Lower leg skin (tissue), 4 donors: Measurements from ENCODE around the gene PPM1L. TPM values are rescaled to one million over a fixed set of nuclear protein-coding genes. Genes with fewer than 3 reads are reported as not detected.
"Not testable (repeated sequence)": the region's sequence is repeated elsewhere in the genome, so short reads cannot be mapped to it uniquely, and the experiment has no call there.

Experiments used
- DNase-seq, 2 donors: peaks; one replicate each; pipeline ENCODE4 v3.0.0-alpha.2; 2019; ENCODE audit warnings: low spot score in 2 of 2
- H3K4me3 ChIP-seq: fragments of 200-600 bp; sonication (generic); 2 replicates; pipeline ENCODE4 v1.5.1; 2017; ENCODE audit warnings: mild to moderate bottlenecking, low read depth; ENCODE audit not compliant: poor library complexity, severe bottlenecking
- CTCF ChIP-seq, 3 donors: fragments of 450-650 bp; IDR thresholded peaks; one replicate each; pipeline ENCODE4 v1.5.1; 2016; ENCODE audit warnings: antibody characterized with exemption in 3 of 3, mild to moderate bottlenecking in 3 of 3, moderate library complexity in 2 of 3
- POLR2A ChIP-seq, 2 donors: fragments of 450-650 bp; IDR thresholded peaks; one replicate each; pipeline ENCODE4 v1.6.1; 2016 to 2017; ENCODE audit warnings: antibody characterized with exemption in 2 of 2, mild to moderate bottlenecking in 1 of 2, moderate library complexity in 1 of 2
- WGBS, 2 donors: methylation state at CpG; one replicate each; pipeline ENCODE4 v1.1.5; 2018; 5-methylcytosine and 5-hydroxymethylcytosine counted together
- intact Hi-C: fragments of 100-400 bp; cut with DNase I; formaldehyde crosslinking; loops from one replicate; pipeline ENCODE4 v1.15.0; 2023; ENCODE audit warnings: low total_unique reads
- total RNA-seq, 4 donors: library from RNA; depleted of rRNA; stranded (reverse); fragments of >200 nt; gene quantifications; one replicate each; pipeline ENCODE4 v1.1.0, GENCODE V29; 2016

PPM1L gene
- total RNA-seq, 4 donors from 2014 or later: 34.9 to 46.5 (median 40.7) TPM

- TF ChIP-seq CTCF (IDR thresholded peaks at IDR 0.05) (no peak), POLR2A (IDR thresholded peaks at IDR 0.05) (no peak)
- no peak for DNase-seq
- 65 to 94% methylated on average over 3 of the region's 3 CpGs for WGBS, 2 donors
- H3K4me3 ChIP-seq: no peak overlapping the region
- intact Hi-C loops: no loop called here
These were observed 236.7 kb downstream of the PPM1L start for GRCh38 chr3:160992712-160993111.

- DNase-seq: no peak
- H3K4me3 ChIP-seq: no peak overlapping the region
- TF ChIP-seq CTCF (IDR thresholded peaks at IDR 0.05): no peak
- TF ChIP-seq POLR2A (IDR thresholded peaks at IDR 0.05): no peak
- intact Hi-C loops: no loop called here
These were observed 240.8 kb downstream of the PPM1L start for GRCh38 chr3:160996811-160997210.

GRCh38 chr3:160998581-160998980 is 242.6 kb downstream of the PPM1L start:
- 87 to 89% methylated on average over 1 of the region's 1 CpG for WGBS, 2 donors

GRCh38 chr3:160999274-160999673 is 243.2 kb downstream of the PPM1L start:
- DNase-seq: no peak
- no peak for TF ChIP-seq POLR2A (IDR thresholded peaks at IDR 0.05)
- TF ChIP-seq CTCF (IDR thresholded peaks at IDR 0.05): no peak
- intact Hi-C loops: no loop called here
- WGBS, 2 donors: 77 to 80% methylated on average over 5 of the region's 5 CpGs
- H3K4me3 ChIP-seq: no peak overlapping the region

More at GRCh38 chr3:160998581-160998980, 242.6 kb downstream of the PPM1L start:
- intact Hi-C loops: loop anchor here (1.0 kb wide), 1 partner anchor 8 kb away; no protein-coding TSS in a partner anchor
- TF ChIP-seq CTCF (IDR thresholded peaks at IDR 0.05) (no peak), POLR2A (IDR thresholded peaks at IDR 0.05) (no peak)
- H3K4me3 ChIP-seq: no peak overlapping the region
- DNase-seq: no peak

- intact Hi-C loops: no loop called here
- TF ChIP-seq CTCF (IDR thresholded peaks at IDR 0.05) (no peak), POLR2A (IDR thresholded peaks at IDR 0.05) (no peak)
- WGBS, 2 donors: 51% methylated on average over 2 of the region's 2 CpGs
These were observed 252.1 kb downstream of the PPM1L start for GRCh38 chr3:161008086-161008485.

GRCh38 chr3:161010151-161010550 is 254.1 kb downstream of the PPM1L start:
- WGBS, 2 donors: 87 to 100% methylated on average over 2 of the region's 2 CpGs
- H3K4me3 ChIP-seq, DNase-seq, intact Hi-C loops: not testable (repeated sequence)

More at GRCh38 chr3:161008086-161008485, 252.1 kb downstream of the PPM1L start:
- DNase-seq: no peak
- H3K4me3 ChIP-seq: no peak overlapping the region
